ENCODE data around the gene EEF1AKMT3.

The EEF1AKMT3 gene

DNA sequence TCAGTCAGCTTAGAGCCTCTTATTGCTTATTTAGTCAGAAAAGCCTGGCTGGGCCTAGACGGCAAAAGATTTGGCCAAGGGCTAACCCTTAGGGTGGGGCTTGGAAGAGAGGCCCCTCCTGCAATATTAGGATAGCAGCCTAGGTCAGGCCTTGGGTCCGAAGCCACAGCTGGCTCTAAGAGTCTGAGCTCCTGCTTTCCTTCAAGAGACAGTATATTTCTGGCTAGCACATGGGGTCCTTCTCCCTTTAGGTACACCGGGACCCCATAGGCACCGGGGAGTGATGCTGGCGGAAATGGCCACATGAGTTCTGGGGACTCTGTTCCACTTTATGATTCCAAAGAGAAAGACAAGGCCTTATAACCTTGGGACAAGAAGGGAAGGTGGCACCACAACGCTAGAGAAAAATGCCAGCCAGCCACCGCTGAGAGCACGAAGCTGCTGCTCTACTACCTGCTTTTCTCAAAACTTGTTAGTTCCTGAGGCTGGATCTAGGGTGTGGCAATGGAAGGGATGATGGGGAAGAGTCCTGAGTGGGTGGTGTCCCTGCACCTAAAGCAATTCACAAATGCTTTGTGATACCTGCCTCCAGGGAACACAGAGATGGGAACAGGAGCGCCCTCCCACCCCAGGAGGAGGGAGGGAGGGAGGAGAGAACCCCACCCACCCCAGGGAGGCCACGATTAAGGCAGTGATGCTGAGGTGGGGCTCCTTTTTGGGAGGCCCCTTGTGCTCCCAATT, 49.2 kb downstream of the EEF1AKMT3 start:
- DNase-seq, result no peak

DNA sequence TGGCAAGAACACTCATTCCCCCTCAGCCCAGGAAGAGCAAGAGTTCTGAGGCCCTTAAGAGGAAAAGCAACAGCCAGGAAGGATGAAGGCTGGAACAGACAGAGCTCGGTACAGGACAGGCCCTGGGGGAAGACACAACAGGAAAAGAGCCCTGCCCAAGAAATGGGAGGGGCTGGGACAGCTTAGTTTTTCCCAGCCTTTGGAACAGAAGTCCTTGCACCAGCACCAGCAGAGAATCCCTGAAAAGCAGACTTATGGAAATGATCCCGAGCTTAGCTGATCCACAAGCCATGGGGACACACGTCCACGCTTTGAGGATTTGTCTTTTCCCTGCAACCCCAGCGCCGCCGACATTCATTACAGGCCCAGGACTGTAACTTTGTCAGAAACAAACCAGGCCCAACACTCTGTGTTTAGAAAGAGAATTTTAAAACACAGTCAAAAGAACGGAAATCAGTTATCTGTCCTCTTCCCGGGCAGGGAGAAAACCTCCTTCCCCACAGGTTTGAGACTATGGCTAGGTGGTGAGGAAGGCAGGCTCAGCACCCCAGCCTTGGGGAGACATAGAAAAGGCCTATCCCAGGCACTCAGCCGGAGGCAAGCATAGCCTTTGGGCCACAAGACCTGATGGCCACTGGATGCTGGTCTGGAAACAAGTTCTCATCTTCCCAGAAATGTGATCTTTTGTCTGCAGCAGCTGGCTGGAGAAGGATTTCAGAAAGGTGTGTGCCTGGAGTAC, 50.1 kb downstream of the EEF1AKMT3 start:
- DNase-seq, result no peak

GRCh38 chr12:57823131-57823907, 50.9 kb downstream of the EEF1AKMT3 start:
- no peak for DNase-seq

DNA sequence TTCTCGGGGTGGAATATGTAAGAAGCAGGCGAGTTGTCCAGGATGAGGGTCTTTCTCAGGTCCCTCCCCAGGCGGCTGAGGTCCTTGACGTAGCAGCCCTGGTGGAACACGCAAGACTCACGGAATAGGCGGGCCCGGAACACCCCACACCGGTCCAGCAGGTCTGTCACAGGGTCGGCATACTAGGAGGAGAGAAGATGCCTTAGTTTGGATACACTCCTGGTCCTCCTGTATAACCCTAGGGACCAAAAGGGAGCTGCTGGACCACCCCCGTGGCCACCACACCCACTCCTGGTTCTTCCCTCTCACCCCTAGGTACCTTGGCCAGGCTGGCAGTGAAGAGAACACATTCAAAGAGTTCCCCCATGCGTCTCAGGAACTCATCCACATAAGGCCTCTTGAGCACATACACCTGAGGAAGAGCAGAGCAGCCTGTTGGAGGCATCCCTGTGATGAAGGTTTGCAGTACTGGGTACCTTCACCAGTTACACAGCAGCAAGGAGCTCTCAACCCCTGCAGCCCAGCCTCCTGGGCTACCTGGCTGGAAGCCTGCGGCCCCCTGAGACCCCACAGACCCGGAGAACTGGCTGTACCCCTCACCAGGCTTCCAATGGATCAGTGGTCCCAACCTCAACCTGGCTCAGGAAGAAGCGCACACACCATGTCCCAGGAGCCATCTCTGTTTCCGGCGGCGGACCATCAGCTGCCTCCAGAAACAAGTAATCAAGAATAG, 51.7 kb downstream of the EEF1AKMT3 start:
- no peak for DNase-seq

DNA sequence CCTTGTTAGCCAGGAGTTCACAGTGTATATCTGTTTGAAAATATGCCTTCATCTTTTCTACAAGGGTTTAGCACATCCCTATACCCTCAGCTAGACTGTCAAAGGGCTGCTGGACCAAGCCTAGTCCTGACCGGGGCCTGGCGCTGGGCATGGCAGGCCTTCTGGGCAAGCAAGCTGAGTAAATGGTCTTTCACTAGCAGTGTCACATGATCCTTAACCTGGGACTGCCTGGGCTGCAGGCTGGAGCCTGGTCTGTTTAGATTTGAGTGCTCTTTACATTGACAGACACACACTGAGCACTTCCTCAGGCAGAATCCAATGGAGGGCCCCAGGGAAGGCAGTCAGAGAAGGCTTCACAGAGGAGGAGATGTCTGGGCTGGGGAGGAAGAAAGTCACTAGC, 53.0 kb downstream of the EEF1AKMT3 start:
- DNase-seq, result no peak

- no peak for DNase-seq
Observed at GRCh38 chr12:57826400-57826799, 54.0 kb downstream of the EEF1AKMT3 start.

GRCh38 chr12:57826966-57827365, 54.6 kb downstream of the EEF1AKMT3 start:
- DNase-seq, result no peak

- DNase-seq, result no peak
Observed at GRCh38 chr12:57829025-57829777, 56.8 kb downstream of the EEF1AKMT3 start.

DNA sequence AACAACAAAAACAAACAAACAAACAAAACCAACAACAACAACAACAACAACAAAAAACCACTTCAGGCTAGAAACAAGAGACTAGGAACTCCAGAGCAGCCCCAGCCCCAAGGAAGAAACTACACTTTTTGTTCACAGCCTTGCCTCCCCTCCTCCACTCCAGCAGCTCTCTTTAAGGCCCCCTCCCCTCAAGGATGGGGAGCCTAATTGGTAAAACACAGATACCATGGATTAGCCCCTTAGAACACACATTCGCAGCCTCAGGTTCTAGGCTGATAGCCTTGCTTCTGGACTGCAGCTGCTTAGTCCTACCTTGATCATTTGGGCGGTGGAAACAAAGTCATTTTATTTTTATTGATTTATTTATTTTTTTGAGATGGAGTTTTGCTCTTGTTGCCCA, 58.0 kb downstream of the EEF1AKMT3 start:
- DNase-seq, result no peak
